Trophoblast cell (in vitro differentiated cells and primary cell): ENCODE results near the gene CTTN.

Experiments used
- DNase-seq, 2 donors: peaks; one replicate each; pipeline ENCODE4 v3.0.0-alpha.2; 2016
- H2AFZ ChIP-seq: 2 replicates; pipeline ENCODE4 v1.6.1; 2013; ENCODE audit warnings: low read length, moderate library complexity, mild to moderate bottlenecking; ENCODE audit not compliant: insufficient read depth, poor library complexity
- H2AK5ac ChIP-seq: 2 replicates; pipeline ENCODE4 v1.6.1; 2013; ENCODE audit warnings: mild to moderate bottlenecking, low read length
- H2BK120ac ChIP-seq: 2 replicates; pipeline ENCODE4 v1.6.1; 2013; ENCODE audit warnings: low read length, mild to moderate bottlenecking, moderate library complexity; ENCODE audit not compliant: insufficient read depth, poor library complexity
- H2BK12ac ChIP-seq: 2 replicates; pipeline ENCODE4 v1.6.1; 2013; ENCODE audit warnings: mild to moderate bottlenecking, low read length, moderate library complexity
- H2BK5ac ChIP-seq: 2 replicates; pipeline ENCODE4 v1.6.1; 2013; ENCODE audit warnings: low read length, low read depth, moderate library complexity, mild to moderate bottlenecking; ENCODE audit not compliant: poor library complexity
- H3K14ac ChIP-seq: 2 replicates; pipeline ENCODE4 v1.6.1; 2013; ENCODE audit warnings: mild to moderate bottlenecking, low read length
- H3K18ac ChIP-seq: 2 replicates; pipeline ENCODE4 v1.6.1; 2013; ENCODE audit warnings: mild to moderate bottlenecking, low read length
- H3K23ac ChIP-seq: 2 replicates; pipeline ENCODE4 v1.6.1; 2013; ENCODE audit warnings: low read length
- H3K27ac ChIP-seq: 2 replicates; pipeline ENCODE4 v1.5.1; 2013; ENCODE audit warnings: low read depth, mild to moderate bottlenecking, inconsistent platforms, low read length, moderate library complexity
- H3K27me3 ChIP-seq: 2 replicates; pipeline ENCODE4 v1.6.1; 2013; ENCODE audit warnings: inconsistent platforms, mild to moderate bottlenecking, low read length, moderate library complexity; ENCODE audit not compliant: insufficient read depth
- H3K36me3 ChIP-seq, 2 experiments: 1 replicate in 1 of 2; 2 replicates in 1 of 2; pipeline ENCODE4 v1.6.1; 2013; ENCODE audit warnings: low read length in 2 of 2, mild to moderate bottlenecking in 2 of 2, moderate library complexity in 1 of 2; ENCODE audit not compliant: insufficient read depth in 2 of 2, control insufficient read depth in 1 of 2
- H3K4ac ChIP-seq: 2 replicates; pipeline ENCODE4 v1.6.1; 2013; ENCODE audit warnings: low read depth, mild to moderate bottlenecking, low read length, moderate library complexity
- H3K4me1 ChIP-seq, 2 experiments: 1 replicate in 1 of 2; 2 replicates in 1 of 2; pipeline ENCODE4 v1.6.1; 2013; ENCODE audit warnings: low read length in 2 of 2, mild to moderate bottlenecking in 2 of 2, moderate library complexity in 1 of 2; ENCODE audit not compliant: insufficient read depth in 2 of 2, control insufficient read depth in 1 of 2
- H3K4me2 ChIP-seq: 2 replicates; pipeline ENCODE4 v1.6.1; 2013; ENCODE audit warnings: inconsistent platforms, mild to moderate bottlenecking, low read length, moderate library complexity
- H3K4me3 ChIP-seq: 2 replicates; pipeline ENCODE4 v1.5.1; 2013; ENCODE audit warnings: mild to moderate bottlenecking, low read depth, low read length, inconsistent platforms
- H3K79me1 ChIP-seq: one replicate; pipeline ENCODE4 v1.6.1; 2013; ENCODE audit warnings: low read length
- H3K79me2 ChIP-seq: 2 replicates; pipeline ENCODE4 v1.6.1; 2013; ENCODE audit warnings: low read length, mild to moderate bottlenecking; ENCODE audit not compliant: control insufficient read depth, insufficient read depth, poor library complexity
- H3K9ac ChIP-seq: 2 replicates; pipeline ENCODE4 v1.6.1; 2013; ENCODE audit warnings: mild to moderate bottlenecking, low read length
- H3K9me3 ChIP-seq: 2 replicates; pipeline ENCODE4 v1.6.1; 2013; ENCODE audit warnings: low read depth, mild to moderate bottlenecking, control low read depth, inconsistent platforms, low read length; ENCODE audit not compliant: insufficient read depth
- H4K12ac ChIP-seq: 2 replicates; pipeline ENCODE4 v1.6.1; 2013; ENCODE audit warnings: low read depth, mild to moderate bottlenecking, low read length, moderate library complexity
- H4K8ac ChIP-seq: 2 replicates; pipeline ENCODE4 v1.6.1; 2013; ENCODE audit warnings: low read depth, mild to moderate bottlenecking, low read length, moderate library complexity
- H4K91ac ChIP-seq: one replicate; pipeline ENCODE4 v1.6.1; 2013; ENCODE audit warnings: low read depth, mild to moderate bottlenecking, low read length, moderate library complexity
- WGBS: extraction: QIAGEN DNeasy Blood & Tissue Kit; methylation state at CpG from one replicate; pipeline ENCODE4 v1.1.7; 2013; ENCODE audit warnings: missing lambda C conversion rate; ENCODE audit not compliant: insufficient read length, insufficient coverage; ENCODE audit errors: extremely low coverage; 5-methylcytosine and 5-hydroxymethylcytosine counted together

Gene CTTN

GRCh38 chr11:70416881-70417280, 18.6 kb downstream of the CTTN start:
- no peak overlapping the region for H3K14ac ChIP-seq
- H2BK5ac ChIP-seq: no peak overlapping the region
- H3K4me3 ChIP-seq: no peak overlapping the region
- no peaks in the 10 kb centered on the region for H3K4me1 ChIP-seq
- H3K4ac ChIP-seq: no peak overlapping the region
- H4K91ac ChIP-seq: no peak overlapping the region
- no peaks in the 10 kb centered on the region for H3K79me2 ChIP-seq
- H3K23ac ChIP-seq: no peak overlapping the region
- no peak overlapping the region for H2AK5ac ChIP-seq
- H3K36me3 ChIP-seq: peaks cover 84 to 88% of the 10 kb centered on the region in 2 experiments
- H4K12ac ChIP-seq: no peak overlapping the region
- no peak overlapping the region for H3K9ac ChIP-seq
- H3K27me3 ChIP-seq: no peaks in the 10 kb centered on the region
- WGBS: no CpG with 5 or more reads among the region's 20 CpGs
- H3K27ac ChIP-seq: no peak overlapping the region
- no peaks in the 10 kb centered on the region for H3K79me1 ChIP-seq
- no peaks in the 10 kb centered on the region for H3K9me3 ChIP-seq
- H3K4me2 ChIP-seq: no peak overlapping the region
- H2BK12ac ChIP-seq: no peak overlapping the region
- no peak overlapping the region for H4K8ac ChIP-seq
- no peak overlapping the region for H2BK120ac ChIP-seq
- H3K18ac ChIP-seq: no peak overlapping the region
- no peak overlapping the region for H2AFZ ChIP-seq
- DNase-seq: no peak

GRCh38 chr11:70418130-70418529, 19.8 kb downstream of the CTTN start:
- H3K9me3 ChIP-seq: no peaks in the 10 kb centered on the region
- H3K27me3 ChIP-seq: no peaks in the 10 kb centered on the region
- no peak overlapping the region for H3K27ac ChIP-seq
- H3K14ac ChIP-seq: no peak overlapping the region
- no peak overlapping the region for H2BK120ac ChIP-seq
- H2BK5ac ChIP-seq: no peak overlapping the region
- H3K36me3 ChIP-seq: peaks cover 85 to 89% of the 10 kb centered on the region in 2 experiments
- H3K4me1 ChIP-seq: no peaks in the 10 kb centered on the region
- H3K79me1 ChIP-seq: no peaks in the 10 kb centered on the region
- H4K12ac ChIP-seq: no peak overlapping the region
- no CpG with 5 or more reads among the region's 12 CpGs for WGBS
- no peak overlapping the region for H2AK5ac ChIP-seq
- H2BK12ac ChIP-seq: no peak overlapping the region
- no peak overlapping the region for H3K4ac ChIP-seq
- no peak overlapping the region for H3K4me2 ChIP-seq
- H2AFZ ChIP-seq: no peak overlapping the region
- no peak overlapping the region for H4K8ac ChIP-seq
- no peak overlapping the region for H4K91ac ChIP-seq
- peak overlapping the region; percentile 7 for H3K18ac ChIP-seq
- no peaks in the 10 kb centered on the region for H3K79me2 ChIP-seq
- no peak for DNase-seq
- no peak overlapping the region for H3K9ac ChIP-seq
- no peak overlapping the region for H3K23ac ChIP-seq
- H3K4me3 ChIP-seq: no peak overlapping the region

- DNase-seq: no peak
Measured at GRCh38 chr11:70419307-70420007, 21.1 kb downstream of the CTTN start.

GRCh38 chr11:70420008-70420464, 21.7 kb downstream of the CTTN start:
- no peak for DNase-seq
- no peak overlapping the region for H2AK5ac ChIP-seq

More at GRCh38 chr11:70419307-70420007, 21.1 kb downstream of the CTTN start:
- no peak overlapping the region for H3K4ac ChIP-seq
- H4K91ac ChIP-seq: no peak overlapping the region
- no peak overlapping the region for H2AFZ ChIP-seq
- H3K79me1 ChIP-seq: no peaks in the 10 kb centered on the region
- no peak overlapping the region for H2BK120ac ChIP-seq
- no peaks in the 10 kb centered on the region for H3K27me3 ChIP-seq
- H3K9ac ChIP-seq: no peak overlapping the region
- no peak overlapping the region for H3K4me3 ChIP-seq
- no CpG with 5 or more reads among the region's 17 CpGs for WGBS
- H3K79me2 ChIP-seq: no peaks in the 10 kb centered on the region
- H3K14ac ChIP-seq: no peak overlapping the region
- no peak overlapping the region for H2BK5ac ChIP-seq
- no peak overlapping the region for H4K12ac ChIP-seq
- H3K36me3 ChIP-seq: peaks cover 87 to 91% of the 10 kb centered on the region in 2 experiments
- no peak overlapping the region for H3K23ac ChIP-seq
- no peaks in the 10 kb centered on the region for H3K4me1 ChIP-seq
- H4K8ac ChIP-seq: no peak overlapping the region
- no peak overlapping the region for H2AK5ac ChIP-seq
- H3K27ac ChIP-seq: no peak overlapping the region
- H3K18ac ChIP-seq: no peak overlapping the region
- H3K9me3 ChIP-seq: no peaks in the 10 kb centered on the region
- H2BK12ac ChIP-seq: no peak overlapping the region
- no peak overlapping the region for H3K4me2 ChIP-seq

More at GRCh38 chr11:70420008-70420464, 21.7 kb downstream of the CTTN start:
- WGBS: no CpG with 5 or more reads among the region's 14 CpGs
- H3K4me2 ChIP-seq: no peak overlapping the region
- H3K4me1 ChIP-seq: no peaks in the 10 kb centered on the region
- no peak overlapping the region for H3K18ac ChIP-seq
- H3K27me3 ChIP-seq: no peaks in the 10 kb centered on the region
- H3K36me3 ChIP-seq: peaks cover 87 to 91% of the 10 kb centered on the region in 2 experiments
- H2BK120ac ChIP-seq: no peak overlapping the region
- no peak overlapping the region for H2BK12ac ChIP-seq
- H4K91ac ChIP-seq: no peak overlapping the region
- no peak overlapping the region for H3K23ac ChIP-seq
- no peaks in the 10 kb centered on the region for H3K79me1 ChIP-seq
- no peak overlapping the region for H3K4ac ChIP-seq
- H3K4me3 ChIP-seq: no peak overlapping the region
- no peak overlapping the region for H3K27ac ChIP-seq
- no peak overlapping the region for H3K14ac ChIP-seq
- H3K79me2 ChIP-seq: no peaks in the 10 kb centered on the region
- no peaks in the 10 kb centered on the region for H3K9me3 ChIP-seq
- no peak overlapping the region for H2BK5ac ChIP-seq
- no peak overlapping the region for H2AFZ ChIP-seq
- no peak overlapping the region for H4K8ac ChIP-seq
- no peak overlapping the region for H3K9ac ChIP-seq
- H4K12ac ChIP-seq: no peak overlapping the region
